Thymus (tissue), 11 donors: ENCODE data around the gene B9D1. TPM values are rescaled to one million over a fixed set of nuclear protein-coding genes. Genes with fewer than 3 reads are reported as not detected.

Source experiments
- DNase-seq, 9 donors: peaks; one replicate each; pipeline ENCODE4 v3.0.0-alpha.2; 2013; ENCODE audit warnings: low spot score in 9 of 9, low read depth in 6 of 9, missing footprints in 1 of 9
- H3K27ac ChIP-seq, 2 donors: one replicate each; pipeline ENCODE4 v1.5.1; 2013; ENCODE audit warnings: control low read depth in 1 of 2, low read depth in 1 of 2, low read length in 1 of 2, mild to moderate bottlenecking in 1 of 2, moderate library complexity in 1 of 2
- H3K27me3 ChIP-seq, 2 donors: one replicate each; pipeline ENCODE4 v1.5.1; 2013; ENCODE audit warnings: low read length in 1 of 2; ENCODE audit not compliant: control insufficient read depth in 2 of 2, insufficient read depth in 1 of 2
- H3K36me3 ChIP-seq, 2 donors: one replicate each; pipeline ENCODE4 v1.5.1; 2013; ENCODE audit warnings: low read length in 1 of 2, mild to moderate bottlenecking in 1 of 2, moderate library complexity in 1 of 2; ENCODE audit not compliant: control insufficient read depth in 2 of 2, insufficient read depth in 2 of 2
- H3K4me1 ChIP-seq, 2 donors: one replicate each; pipeline ENCODE4 v1.5.1; 2013; ENCODE audit warnings: low read length in 2 of 2; ENCODE audit not compliant: control insufficient read depth in 2 of 2, insufficient read depth in 2 of 2
- H3K4me3 ChIP-seq, 2 donors: one replicate each; pipeline ENCODE4 v1.5.1; 2013; ENCODE audit warnings: low read length in 2 of 2, control low read depth in 1 of 2, mild to moderate bottlenecking in 1 of 2
- H3K9me3 ChIP-seq, 2 donors: one replicate each; pipeline ENCODE4 v1.5.1; 2013; ENCODE audit warnings: low read length in 1 of 2, mild to moderate bottlenecking in 1 of 2; ENCODE audit not compliant: control insufficient read depth in 2 of 2, insufficient read depth in 1 of 2
- WGBS: extraction: QIAGEN DNeasy Blood & Tissue Kit; methylation state at CpG from one replicate; pipeline ENCODE4 v1.1.7; 2013; 5-methylcytosine and 5-hydroxymethylcytosine counted together
- polyA plus RNA-seq: library from polyadenylated mRNA; stranded (reverse); fragments of 200-250 nt; gene quantifications from one replicate; pipeline ENCODE4 v1.2.3, GENCODE V29; 2013
- total RNA-seq: library from RNA; stranded (reverse); fragments of 120-200 nt; gene quantifications from one replicate; pipeline ENCODE4 v1.2.4, GENCODE V29; 2013
- donor health status: healthy.

B9D1 gene
- total and polyA plus RNA-seq, 2 donors, result 5.4 to 6.4 TPM

- no peak overlapping the region for H3K4me3 ChIP-seq
- WGBS, result 94% methylated on average over 3 of the region's 3 CpGs
Observed at GRCh38 chr17:19316761-19317358, 45.7 kb downstream of the B9D1 start.

GRCh38 chr17:19315104-19315503 lies 47.4 kb downstream of the B9D1 start:
- H3K4me1 ChIP-seq, result peaks cover 0 to 4% of the 10 kb centered on the region in 2 donors
- no peak for DNase-seq
- WGBS, result 97% methylated on average over 4 of the region's 4 CpGs
- peaks cover 14 to 58% of the 10 kb centered on the region in 2 donors for H3K27me3 ChIP-seq
- H3K36me3 ChIP-seq, result peaks cover 0 to 3% of the 10 kb centered on the region in 2 donors
- H3K4me3 ChIP-seq, result no peak overlapping the region
- H3K9me3 ChIP-seq, result no peaks in the 10 kb centered on the region
- no peak overlapping the region for H3K27ac ChIP-seq

More at GRCh38 chr17:19316761-19317358, 45.7 kb downstream of the B9D1 start:
- Histone ChIP-seq H3K27ac (no peak overlapping the region), H3K27me3 (peaks cover 8 to 60% of the 10 kb centered on the region in 2 donors), H3K36me3 (peaks cover 0 to 3% of the 10 kb centered on the region in 2 donors), H3K4me1 (peaks cover 0 to 4% of the 10 kb centered on the region in 2 donors), H3K9me3 (no peaks in the 10 kb centered on the region)
- no peak for DNase-seq

- 94% methylated on average over 12 of the region's 12 CpGs for WGBS
- Histone ChIP-seq H3K4me1 (peaks cover 0 to 4% of the 10 kb centered on the region in 2 donors), H3K9me3 (no peaks in the 10 kb centered on the region), H3K27me3 (peaks cover 17 to 65% of the 10 kb centered on the region in 2 donors), H3K36me3 (peaks cover 0 to 3% of the 10 kb centered on the region in 2 donors), H3K27ac (no peak overlapping the region), H3K4me3 (no peak overlapping the region)
- no peak for DNase-seq
Observed at GRCh38 chr17:19313746-19314651, 48.5 kb downstream of the B9D1 start.

GRCh38 chr17:19313066-19313745 lies 49.3 kb downstream of the B9D1 start:
- Histone ChIP-seq H3K36me3 (peaks cover 0 to 3% of the 10 kb centered on the region in 2 donors), H3K4me1 (peaks cover 0 to 4% of the 10 kb centered on the region in 2 donors), H3K9me3 (no peaks in the 10 kb centered on the region), H3K27me3 (peaks cover 25 to 67% of the 10 kb centered on the region in 2 donors), H3K27ac (no peak overlapping the region), H3K4me3 (no peak overlapping the region)
- 97% methylated on average over 13 of the region's 13 CpGs for WGBS
- DNase-seq, result no peak

DNA sequence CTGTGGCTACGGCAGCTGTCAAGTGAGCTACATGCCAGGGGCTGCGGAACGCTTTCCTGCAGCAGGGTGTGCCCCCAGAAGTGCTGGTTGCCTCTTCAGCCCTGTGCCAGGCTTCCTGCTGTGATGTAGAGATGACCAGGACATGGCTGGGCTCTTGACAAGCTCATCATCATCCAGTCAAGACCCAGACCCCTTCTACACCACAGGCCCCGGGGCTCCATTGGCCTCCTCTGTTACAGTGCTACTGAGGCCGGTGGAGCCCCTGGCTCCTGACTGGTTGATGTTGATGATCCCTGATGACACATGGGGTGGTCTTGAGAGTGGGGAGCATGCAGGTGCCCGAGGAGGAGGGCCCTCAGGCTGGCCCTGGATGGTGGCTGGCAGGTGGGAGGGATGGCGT lies 50.1 kb downstream of the B9D1 start:
- H3K4me1 ChIP-seq, result peaks cover 2% of the 10 kb centered on the region in 2 donors
- no peak for DNase-seq
- H3K36me3 ChIP-seq, result peaks cover 0 to 3% of the 10 kb centered on the region in 2 donors
- H3K27me3 ChIP-seq, result peaks cover 29 to 67% of the 10 kb centered on the region in 2 donors
- 96% methylated on average over 7 of the region's 7 CpGs for WGBS
- H3K9me3 ChIP-seq, result no peaks in the 10 kb centered on the region
- no peak overlapping the region for H3K27ac ChIP-seq
- H3K4me3 ChIP-seq, result no peak overlapping the region

DNA sequence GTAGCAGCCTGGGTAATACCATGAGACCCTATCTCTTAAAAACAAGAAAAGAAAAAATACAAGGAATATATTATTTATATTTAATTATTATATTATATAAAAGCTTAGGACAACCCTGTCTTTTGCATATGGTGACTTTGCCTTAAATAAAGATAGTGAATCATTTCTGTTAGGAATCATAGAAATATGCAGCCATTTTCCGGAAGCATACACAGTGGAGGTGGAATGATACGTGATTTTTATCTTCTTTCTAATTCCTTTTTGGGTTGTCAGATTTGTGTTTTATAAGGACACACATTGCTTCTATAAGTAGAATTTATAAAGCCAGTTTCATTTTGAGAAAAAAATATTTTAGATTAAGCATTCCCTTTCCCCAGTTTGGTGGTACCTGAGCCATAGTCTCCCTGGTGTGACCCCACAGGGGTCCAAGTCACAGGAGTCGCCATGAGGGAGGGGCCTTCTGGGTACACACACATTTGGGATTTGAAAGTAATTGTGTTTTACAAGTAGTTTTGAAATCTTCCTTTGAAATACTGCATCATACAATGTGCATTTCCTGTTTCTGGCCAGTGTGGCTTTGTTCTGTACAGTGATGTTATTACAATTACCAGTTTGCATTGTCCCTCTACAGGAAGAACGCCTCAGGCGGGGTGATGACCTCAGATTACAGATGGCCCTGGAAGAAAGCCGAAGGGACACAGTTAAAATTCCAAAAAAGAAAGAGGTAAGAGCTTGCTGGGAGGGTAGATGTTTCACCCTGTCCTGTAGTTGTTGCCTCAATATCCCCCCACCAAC lies 50.9 kb downstream of the B9D1 start:
- no peak overlapping the region for H3K4me3 ChIP-seq
- no peaks in the 10 kb centered on the region for H3K9me3 ChIP-seq
- peaks cover 29 to 64% of the 10 kb centered on the region in 2 donors for H3K27me3 ChIP-seq
- whole genome bisulfite sequencing, result 87% methylated on average over 6 of the region's 6 CpGs
- H3K4me1 ChIP-seq, result peaks cover 3 to 7% of the 10 kb centered on the region in 2 donors
- peaks cover 0 to 3% of the 10 kb centered on the region in 2 donors for H3K36me3 ChIP-seq
- no peak for DNase-seq
- H3K27ac ChIP-seq, result no peak overlapping the region

DNA sequence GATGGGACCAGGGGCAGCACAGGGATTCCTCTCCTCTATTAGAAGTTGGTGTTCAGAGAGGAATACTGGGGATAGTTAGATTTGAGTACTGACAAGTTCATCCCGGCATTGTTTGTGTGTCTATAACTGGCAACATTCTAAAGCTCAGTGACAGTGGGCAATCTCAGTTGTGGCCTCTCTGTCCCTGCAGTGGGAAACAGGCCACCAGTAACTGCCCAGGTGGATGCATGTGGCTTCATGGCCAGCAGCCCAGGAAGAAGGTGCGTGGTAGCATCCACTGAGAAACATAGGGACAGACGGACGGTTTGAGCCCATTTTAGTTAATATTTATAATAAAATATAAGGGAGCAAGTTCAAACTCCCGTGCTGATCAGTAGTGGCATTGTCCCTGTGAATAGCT lies 51.5 kb downstream of the B9D1 start:
- Histone ChIP-seq H3K4me3 (no peak overlapping the region), H3K27ac (no peak overlapping the region), H3K9me3 (no peaks in the 10 kb centered on the region), H3K27me3 (peaks cover 29 to 65% of the 10 kb centered on the region in 2 donors), H3K4me1 (peaks cover 9 to 12% of the 10 kb centered on the region in 2 donors), H3K36me3 (peaks cover 0 to 3% of the 10 kb centered on the region in 2 donors)
- 97% methylated on average over 5 of the region's 5 CpGs for WGBS
- no peak for DNase-seq

DNA sequence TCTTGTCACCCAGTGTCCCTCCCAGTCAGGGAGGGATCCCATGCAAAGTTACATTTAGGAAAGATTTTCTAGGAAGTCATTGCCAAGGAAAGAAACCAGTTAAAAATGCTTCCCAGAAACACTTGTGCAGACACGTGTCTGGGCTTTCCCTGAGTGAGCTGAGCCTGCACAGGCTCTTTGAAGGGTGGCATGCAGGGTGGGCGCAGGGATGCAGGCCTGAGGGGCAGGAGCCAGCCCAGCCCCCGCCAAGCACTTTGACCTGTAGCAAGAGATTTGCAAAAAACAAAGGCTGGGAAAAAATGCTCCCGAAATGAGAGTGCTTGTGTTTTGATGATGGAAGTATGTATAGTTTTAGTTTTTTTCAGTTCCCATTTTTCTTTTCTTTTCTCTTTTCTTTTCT lies 52.4 kb downstream of the B9D1 start:
- no peak overlapping the region for H3K27ac ChIP-seq

More for the DNA sequence above, 52.4 kb downstream of the B9D1 start:
- peaks cover 0 to 3% of the 10 kb centered on the region in 2 donors for H3K36me3 ChIP-seq
- no peaks in the 10 kb centered on the region for H3K9me3 ChIP-seq
- 95% methylated on average over 4 of the region's 4 CpGs for WGBS
- H3K4me3 ChIP-seq, result no peak overlapping the region
- peaks cover 18 to 20% of the 10 kb centered on the region in 2 donors for H3K4me1 ChIP-seq
- H3K27me3 ChIP-seq, result peaks cover 31 to 69% of the 10 kb centered on the region in 2 donors
- no peak for DNase-seq
